Muscle of arm (tissue), 14 donors: ENCODE results near the gene ELL3. TPM values are rescaled to one million over a fixed set of nuclear protein-coding genes. Genes with fewer than 3 reads are reported as not detected.
A peak's percentile ranks its signal among the peaks of the same experiment; 100 is the strongest.
"Not testable (repeated sequence)": the region's sequence is repeated elsewhere in the genome, so short reads cannot be mapped to it uniquely, and the experiment has no call there.

Experiments used
- DNase-seq: peaks from one replicate; pipeline ENCODE4 v3.0.0-alpha.2; 2013
- long read RNA-seq, 11 donors: transcript quantifications; one replicate each; lab custom pipeline, GENCODE V29; 2026
- polyA plus RNA-seq, 12 donors: library from polyadenylated mRNA; unstranded; fragments of 120-200 nt; gene quantifications; one replicate each; pipeline ENCODE4 v1.2.1, GENCODE V29; 2013; ENCODE audit not compliant: insufficient read length in 12 of 12

The ELL3 gene
- 1 to 10 TPM in 10 of 12 donors, not detected in 2; 1.7 to 6.3 (median 3.4) TPM for polyA plus RNA-seq
- long read RNA-seq, donor 1, partial matches to known transcripts: 0 of 1 reads
- long read RNA-seq, donor 1, other reads (novel, unspliced or antisense): 0 of 1 reads
- long read RNA-seq, donor 2, partial matches to known transcripts: 0 of 1 reads
- long read RNA-seq, donor 2, other reads (novel, unspliced or antisense): 0 of 1 reads
- long read RNA-seq, donor 3: 0 reads
- long read RNA-seq, donor 4: 0 reads
- long read RNA-seq, donor 5: 0 reads
- long read RNA-seq, donor 6: 0 reads
- long read RNA-seq, donor 7: 0 reads
- long read RNA-seq, donor 8: 0 reads
- long read RNA-seq, donor 9: 0 reads
- long read RNA-seq, donor 10: 0 reads
- long read RNA-seq, donor 11: 0 reads

GRCh38 chr15:43776718-43777266 lies at the start of gene ELL3:
Gene ELL3, minus strand, starts transcription at chr15:43776966. Its CDS starts 65 bp downstream, at chr15:43776901.
- DNase-seq: no peak

GRCh38 chr15:43826029-43826507 lies 49.3 kb upstream of the ELL3 start:
- no peak for DNase-seq

GRCh38 chr15:43825305-43825704 lies 48.5 kb upstream of the ELL3 start:
- DNase-seq: not testable (repeated sequence)

- peak; percentile 97 for DNase-seq
Measured at GRCh38 chr15:43824302-43825246, 47.8 kb upstream of the ELL3 start, which contains the start of gene MFAP1. Gene MFAP1, minus strand, starts transcription at chr15:43824690. Its CDS starts 121 bp downstream, at chr15:43824569.

GRCh38 chr15:43821505-43821904 lies 44.7 kb upstream of the ELL3 start:
- no peak for DNase-seq

GRCh38 chr15:43815064-43815463 lies 38.3 kb upstream of the ELL3 start:
- DNase-seq: not testable (repeated sequence)

GRCh38 chr15:43808960-43809678 lies 32.4 kb upstream of the ELL3 start:
- DNase-seq: no peak

DNA sequence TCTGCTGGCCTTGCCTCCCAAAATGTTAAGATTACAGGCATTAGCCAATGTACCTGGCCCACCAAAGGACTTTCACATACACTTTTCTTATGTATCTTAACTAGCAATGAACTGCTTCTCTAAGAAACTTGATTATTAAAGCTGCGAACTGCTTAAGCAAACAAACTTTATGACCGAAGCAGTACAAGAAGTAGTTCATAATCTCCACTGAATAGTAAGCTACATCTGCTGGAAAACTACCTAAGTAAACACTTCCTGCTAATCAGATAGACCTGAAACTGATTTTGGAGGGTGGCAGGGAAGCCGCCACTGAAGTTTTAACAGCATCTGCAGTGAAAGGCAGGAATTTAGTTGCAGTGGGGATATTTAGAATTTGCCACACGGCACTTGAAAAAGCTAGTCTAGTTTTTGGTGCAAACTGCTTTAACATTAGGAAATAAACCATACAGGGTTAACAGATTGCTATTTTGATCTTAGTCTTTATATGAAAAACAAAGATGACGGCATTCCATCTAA lies 31.7 kb upstream of the ELL3 start:
- no peak for DNase-seq

GRCh38 chr15:43802676-43803075 lies 25.9 kb upstream of the ELL3 start:
- not testable (repeated sequence) for DNase-seq

GRCh38 chr15:43800286-43801141 lies 23.7 kb upstream of the ELL3 start, which contains the start of gene HYPK:
Gene HYPK, plus strand, starts transcription at chr15:43800599. Its CDS starts 24 bp downstream, at chr15:43800623.
- DNase-seq: peak; percentile 96

DNA sequence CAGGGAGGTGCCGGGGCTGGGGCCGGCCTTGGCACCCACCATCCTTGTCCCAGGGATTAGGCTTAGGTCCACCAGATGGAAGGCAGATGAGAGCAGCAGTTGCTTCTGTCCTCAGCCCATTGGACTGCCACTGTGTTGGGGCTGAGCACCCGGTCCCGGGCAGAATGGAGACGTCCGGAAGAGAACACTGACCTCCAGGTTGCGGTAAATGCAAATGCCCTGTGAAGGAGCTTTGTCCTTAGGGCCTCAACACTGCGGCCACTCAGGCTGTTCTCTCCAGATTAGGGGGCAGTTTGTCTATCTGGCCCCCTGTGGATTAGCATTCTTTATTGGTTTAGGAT lies 23.1 kb upstream of the ELL3 start, which contains the start of gene SERINC4:
TSS of gene SERINC4 (minus strand) at position 276 of the 341 bp plus-strand sequence. CDS start at position 42, 234 bp downstream.
- DNase-seq: no peak

DNA sequence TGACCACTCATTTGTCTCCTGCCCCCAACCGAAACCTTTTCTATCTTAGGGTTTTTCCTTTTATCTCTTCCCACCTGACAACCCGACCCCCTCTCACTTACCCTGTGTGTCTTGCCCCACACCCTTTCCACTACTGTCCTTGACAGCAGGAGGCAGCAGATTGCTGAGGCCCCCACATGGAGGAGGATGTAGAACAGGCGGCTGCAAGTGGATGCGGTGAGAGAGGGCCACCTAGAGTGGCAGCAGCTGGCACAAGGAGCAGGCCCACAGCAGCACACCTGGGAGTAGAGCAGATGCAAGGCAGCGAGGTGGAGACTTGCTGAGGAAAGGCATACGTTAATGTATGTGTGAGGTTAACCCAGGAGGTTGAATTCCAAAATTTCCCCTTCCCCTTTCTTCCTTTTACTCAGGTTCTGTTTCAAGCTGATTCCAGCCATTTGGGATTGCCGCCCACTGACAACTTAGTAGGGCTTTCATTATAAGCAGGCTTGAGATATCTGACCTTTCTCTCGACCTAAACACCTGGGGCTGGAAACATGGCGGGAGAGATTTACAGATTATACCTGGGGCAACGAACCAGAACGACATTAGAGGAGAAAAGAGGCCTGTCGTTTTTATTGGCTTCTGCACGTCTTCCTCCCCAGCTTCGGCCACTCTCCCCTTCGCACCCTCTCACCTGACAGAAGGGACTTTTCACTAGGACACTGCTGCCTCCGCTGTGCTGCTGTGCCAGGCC lies 22.6 kb upstream of the ELL3 start:
- no peak for DNase-seq

GRCh38 chr15:43796566-43796965 lies 19.8 kb upstream of the ELL3 start:
- no peak for DNase-seq

DNA sequence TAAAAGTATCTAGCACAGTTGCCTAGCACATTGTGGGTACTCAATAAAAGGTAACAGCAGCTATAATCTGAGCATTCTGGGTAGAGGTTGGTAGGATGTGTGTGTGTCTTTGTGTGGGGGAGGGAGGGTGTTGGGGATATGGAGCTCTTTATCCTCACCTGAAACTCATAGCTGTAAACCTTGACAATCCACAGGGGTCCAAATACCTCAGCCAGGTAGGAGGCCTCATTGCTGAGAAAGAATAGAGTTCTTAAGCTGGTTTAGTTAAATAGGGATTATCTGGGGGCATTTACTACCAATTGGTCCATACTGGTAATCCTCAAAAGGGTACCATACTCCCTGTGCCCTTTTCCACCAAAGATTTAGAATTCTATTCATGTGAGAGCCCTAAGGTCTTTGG lies 19.2 kb upstream of the ELL3 start:
- DNase-seq: no peak

GRCh38 chr15:43795197-43795596 lies 18.4 kb upstream of the ELL3 start:
- DNase-seq: no peak

DNA sequence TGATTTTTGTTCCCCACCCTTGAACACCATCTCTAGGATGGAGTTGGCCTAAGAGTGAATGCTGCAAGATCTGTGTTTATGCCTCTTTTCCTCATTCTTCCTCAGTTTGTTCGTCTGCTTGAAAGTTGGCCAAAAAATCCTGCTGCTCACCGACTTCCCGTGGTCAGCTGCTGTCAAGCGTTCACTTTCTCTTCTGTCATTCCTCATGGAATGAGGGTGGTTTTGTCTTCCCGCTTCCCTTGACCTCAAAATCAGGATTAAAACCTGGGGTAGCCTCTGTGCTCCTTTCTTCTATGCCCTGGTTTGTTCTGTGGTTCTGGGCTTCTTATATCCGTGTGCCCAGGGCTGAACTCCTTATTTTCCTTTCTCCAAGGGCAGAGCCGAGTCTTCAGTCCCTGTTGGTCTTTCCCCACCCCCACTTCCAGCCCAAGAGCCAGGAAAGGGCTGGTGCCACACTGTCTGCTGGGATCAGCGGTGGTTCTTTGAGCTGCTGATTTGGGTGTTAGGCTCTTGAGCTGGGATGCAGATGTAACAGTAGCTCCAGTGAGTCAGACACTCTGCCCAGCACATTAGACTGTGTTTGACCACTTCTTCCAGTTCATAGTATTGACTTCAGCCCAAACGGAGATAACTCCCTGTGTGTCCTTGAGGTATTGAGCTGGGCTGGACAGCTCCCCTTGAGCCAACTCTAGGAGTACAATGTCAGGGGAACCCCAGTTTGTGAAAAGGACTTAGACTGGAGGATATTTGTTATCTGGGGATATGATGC lies 17.7 kb upstream of the ELL3 start:
- DNase-seq: no peak

DNA sequence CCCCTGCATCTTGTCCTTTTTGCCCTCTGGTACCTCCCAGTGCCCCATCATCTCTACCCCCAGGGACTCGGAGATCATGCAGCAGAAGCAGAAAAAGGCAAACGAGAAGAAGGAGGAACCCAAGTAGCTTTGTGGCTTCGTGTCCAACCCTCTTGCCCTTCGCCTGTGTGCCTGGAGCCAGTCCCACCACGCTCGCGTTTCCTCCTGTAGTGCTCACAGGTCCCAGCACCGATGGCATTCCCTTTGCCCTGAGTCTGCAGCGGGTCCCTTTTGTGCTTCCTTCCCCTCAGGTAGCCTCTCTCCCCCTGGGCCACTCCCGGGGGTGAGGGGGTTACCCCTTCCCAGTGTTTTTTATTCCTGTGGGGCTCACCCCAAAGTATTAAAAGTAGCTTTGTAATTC lies 16.9 kb upstream of the ELL3 start:
- no peak for DNase-seq

GRCh38 chr15:43792761-43793476 lies 16.2 kb upstream of the ELL3 start:
- DNase-seq: peak; percentile 38
